NCI-H2029 treated with DMSO at 0.1 percent for 48 hours (cell line): ENCODE data around the gene C1QB.
A peak's percentile ranks its signal among the peaks of the same experiment; 100 is the strongest.

Source experiments
- DNase-seq: peaks from one replicate; lab custom pipeline; 2025; lab: John Stamatoyannopoulos, UW

Gene C1QB

DNA sequence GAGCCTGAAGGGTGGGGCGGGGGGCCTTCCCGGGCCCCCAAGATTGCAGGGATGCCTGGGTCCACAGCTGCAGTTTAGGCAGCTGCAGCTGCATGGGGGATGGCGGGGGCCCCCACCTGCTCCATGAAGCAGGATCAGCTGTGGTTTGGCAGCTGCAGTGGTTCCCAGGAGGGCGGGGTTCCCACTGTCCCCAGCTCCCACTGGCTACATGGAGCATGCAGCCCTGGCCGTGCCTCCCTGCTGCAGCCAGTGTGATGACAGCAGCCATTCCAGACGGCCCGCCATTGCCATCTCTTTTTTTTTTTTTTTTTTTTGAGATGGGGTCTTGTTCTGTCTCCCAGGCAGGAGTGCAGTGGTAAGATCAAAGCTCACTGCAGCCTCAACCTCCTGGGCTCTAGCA, 17.6 kb upstream of the C1QB start:
- DNase-seq, result no peak

DNA sequence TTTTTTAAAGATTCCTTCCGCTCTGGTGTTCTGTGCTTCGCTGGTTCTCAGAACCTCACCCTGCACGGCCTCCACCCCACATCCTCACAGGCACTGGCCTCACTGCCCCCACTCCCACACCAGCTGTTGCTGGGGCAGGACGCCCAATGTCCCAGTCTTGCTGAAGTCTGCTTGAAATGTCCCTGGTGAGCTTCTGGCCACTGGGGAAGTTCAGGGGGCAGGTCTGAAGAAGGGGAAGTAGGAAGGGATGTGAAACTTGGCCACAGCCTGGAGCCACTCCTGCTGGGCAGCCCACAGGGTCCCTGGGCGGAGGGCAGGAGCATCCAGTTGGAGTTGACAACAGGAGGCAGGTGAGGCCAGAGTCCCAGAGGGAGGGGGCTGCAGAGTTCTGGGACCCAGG, 16.7 kb upstream of the C1QB start, which contains the start of gene C1QA:
Gene C1QA (plus strand): TSS at position 276 of the 400 bp plus-strand sequence. CDS start 989 bp downstream, outside the sequence.
- no peak for DNase-seq

DNA sequence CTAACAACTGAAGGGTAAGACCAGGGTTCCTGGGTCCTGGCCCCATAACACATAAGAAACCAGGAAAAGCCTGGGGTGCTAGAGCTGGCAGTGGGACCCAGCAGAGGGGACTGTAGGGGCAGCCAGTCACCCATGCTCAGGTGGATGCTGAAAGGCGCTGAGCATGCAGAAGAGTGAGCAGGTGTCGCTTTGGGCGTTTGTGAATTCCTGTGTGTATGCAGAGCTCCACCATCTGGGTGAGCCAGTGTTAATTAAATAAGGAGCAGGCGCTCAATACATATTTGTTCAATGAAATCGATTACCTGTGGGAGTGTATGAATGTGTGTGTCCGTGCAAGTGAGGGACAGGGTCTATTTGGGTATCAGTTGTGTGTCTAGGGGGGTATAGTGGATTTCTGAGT, 16.1 kb upstream of the C1QB start:
- no peak for DNase-seq

DNA sequence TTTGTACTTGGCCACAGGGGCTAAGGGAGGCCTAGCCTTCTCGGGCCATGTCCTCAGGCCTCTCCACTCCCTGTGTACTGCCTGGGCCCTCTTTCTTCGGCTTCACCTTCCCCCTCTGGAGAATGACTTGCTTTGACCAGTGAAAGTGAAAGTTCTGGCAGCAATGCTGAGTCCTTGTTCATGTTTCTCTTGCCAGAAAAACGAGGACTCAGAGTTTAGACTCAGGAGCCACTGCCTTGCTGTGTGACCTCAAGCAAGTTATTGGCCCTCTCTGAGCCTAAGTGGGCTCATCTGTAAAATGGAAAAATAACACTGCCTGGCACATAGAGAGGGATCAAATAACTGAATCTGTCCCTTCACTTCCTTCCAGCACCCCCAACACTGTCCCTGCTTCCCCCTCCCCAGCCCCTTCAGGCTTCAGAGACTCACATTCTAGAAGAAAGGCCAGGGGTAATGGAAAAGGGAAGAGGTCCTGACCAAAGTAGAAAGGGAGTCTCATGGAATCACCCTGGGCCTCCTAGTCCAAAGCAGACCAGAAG, 15.1 kb upstream of the C1QB start:
- DNase-seq, result no peak

DNA sequence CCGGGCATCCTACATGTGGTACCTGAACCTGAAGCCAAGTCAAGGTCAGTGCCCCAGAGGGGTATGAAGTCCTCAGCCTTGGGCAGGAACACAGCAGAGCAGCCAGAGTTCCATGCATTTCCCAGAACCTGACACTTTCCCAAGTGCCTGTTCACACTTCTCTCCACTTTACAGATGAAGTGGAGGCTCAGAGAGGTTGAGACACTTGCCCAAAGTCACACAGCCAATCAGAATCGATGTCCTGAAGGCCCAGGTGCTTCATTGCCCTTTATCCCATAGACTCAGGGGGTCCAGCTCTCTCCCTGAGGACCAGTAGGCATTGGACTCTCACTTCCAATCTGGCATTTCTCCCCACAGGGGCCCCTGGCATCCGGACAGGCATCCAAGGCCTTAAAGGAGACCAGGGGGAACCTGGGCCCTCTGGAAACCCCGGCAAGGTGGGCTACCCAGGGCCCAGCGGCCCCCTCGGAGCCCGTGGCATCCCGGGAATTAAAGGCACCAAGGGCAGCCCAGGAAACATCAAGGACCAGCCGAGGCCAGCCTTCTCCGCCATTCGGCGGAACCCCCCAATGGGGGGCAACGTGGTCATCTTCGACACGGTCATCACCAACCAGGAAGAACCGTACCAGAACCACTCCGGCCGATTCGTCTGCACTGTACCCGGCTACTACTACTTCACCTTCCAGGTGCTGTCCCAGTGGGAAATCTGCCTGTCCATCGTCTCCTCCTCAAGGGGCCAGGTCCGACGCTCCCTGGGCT, 14.4 kb upstream of the C1QB start:
- DNase-seq, result no peak

DNA sequence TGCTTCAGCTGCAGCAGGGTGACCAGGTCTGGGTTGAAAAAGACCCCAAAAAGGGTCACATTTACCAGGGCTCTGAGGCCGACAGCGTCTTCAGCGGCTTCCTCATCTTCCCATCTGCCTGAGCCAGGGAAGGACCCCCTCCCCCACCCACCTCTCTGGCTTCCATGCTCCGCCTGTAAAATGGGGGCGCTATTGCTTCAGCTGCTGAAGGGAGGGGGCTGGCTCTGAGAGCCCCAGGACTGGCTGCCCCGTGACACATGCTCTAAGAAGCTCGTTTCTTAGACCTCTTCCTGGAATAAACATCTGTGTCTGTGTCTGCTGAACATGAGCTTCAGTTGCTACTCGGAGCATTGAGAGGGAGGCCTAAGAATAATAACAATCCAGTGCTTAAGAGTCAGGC, 13.8 kb upstream of the C1QB start:
- no peak for DNase-seq

DNA sequence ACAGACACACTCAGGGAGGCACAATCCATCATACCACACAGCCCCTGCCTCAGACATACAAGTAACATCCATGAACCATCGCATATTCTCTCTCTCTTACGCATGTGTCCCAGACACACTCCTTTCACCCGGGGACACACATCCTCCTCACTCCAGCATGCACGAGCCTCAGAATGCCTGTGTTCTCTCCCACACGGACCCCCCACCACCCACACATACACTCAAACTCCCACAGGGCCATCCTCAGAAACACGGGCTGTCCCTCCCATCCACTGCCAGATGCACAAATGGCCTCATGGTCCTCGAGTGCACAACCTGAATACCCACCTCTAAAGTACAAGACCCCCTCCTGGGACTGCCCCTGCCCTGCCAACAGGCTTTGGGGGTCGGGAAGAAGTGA, 11.8 kb upstream of the C1QB start:
- no peak for DNase-seq

DNA sequence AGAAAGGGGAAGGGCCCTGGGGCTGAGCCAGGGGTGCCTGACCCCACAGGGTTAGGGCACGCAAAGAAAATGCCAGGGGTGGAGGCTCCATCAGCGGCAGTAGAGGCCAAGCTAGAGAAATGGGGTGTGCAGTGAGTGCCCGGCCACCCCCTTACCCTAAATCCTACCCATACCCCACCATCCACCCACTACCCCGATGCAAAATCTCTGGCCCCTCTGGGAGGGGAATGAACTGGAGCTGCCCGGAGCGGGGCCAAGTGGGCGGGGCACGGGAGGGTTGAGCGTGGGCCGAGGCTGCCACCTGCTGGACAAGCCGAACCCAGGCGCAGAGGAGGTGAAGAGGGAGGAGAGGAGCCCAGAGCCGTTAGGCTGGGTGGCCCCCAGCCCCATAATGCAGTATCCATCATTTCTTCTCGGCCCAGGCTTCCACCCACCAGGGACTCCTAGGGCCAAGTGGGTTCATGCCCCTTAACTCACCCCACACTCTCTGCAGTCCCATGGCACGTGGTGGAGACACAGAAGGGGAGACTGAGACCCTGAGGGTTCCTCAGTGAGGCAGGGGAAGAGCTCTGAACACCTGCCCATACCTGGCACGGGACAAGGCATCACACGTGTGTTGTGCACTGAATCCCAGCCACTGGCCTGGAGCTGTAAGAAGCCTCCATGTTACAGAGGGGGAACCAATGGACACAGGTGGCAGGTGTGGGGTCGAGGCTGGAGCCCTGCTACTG, 11.0 kb upstream of the C1QB start:
- DNase-seq, result peak; percentile 15

DNA sequence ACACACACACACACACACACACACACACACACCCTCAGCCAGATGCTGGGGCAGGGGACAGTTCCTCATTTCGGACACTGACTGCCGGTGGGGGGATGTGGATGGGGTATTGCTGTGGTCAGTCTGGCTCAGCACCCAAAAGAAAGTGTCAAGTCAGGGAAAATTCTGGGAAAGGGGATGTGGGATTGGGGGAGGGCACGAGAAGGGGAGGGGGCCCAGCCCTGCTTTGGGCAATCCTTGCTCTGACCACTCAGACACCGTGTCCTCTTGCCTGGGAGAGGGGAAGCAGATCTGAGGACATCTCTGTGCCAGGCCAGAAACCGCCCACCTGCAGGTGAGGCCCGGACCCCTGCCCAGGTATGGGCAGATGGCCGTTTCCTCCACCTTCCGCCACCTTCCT, 9.7 kb upstream of the C1QB start, which contains the start of gene C1QC:
Gene C1QC (plus strand): TSS at position 253 of the 400 bp plus-strand sequence. CDS start 391 bp downstream, outside the sequence.
- DNase-seq, result no peak

DNA sequence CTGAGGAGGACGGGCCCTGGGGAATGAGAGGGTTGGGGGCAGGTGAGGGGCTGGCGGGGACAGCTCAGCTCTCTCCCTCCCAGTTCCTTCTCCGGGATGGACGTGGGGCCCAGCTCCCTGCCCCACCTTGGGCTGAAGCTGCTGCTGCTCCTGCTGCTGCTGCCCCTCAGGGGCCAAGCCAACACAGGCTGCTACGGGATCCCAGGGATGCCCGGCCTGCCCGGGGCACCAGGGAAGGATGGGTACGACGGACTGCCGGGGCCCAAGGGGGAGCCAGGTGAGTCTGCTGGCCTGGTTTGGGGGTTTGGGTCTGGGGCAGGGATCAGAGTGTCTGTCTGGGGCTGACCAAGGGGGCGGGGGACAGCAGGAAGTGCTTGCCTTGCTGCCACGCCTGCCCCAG, 9.1 kb upstream of the C1QB start:
- no peak for DNase-seq

DNA sequence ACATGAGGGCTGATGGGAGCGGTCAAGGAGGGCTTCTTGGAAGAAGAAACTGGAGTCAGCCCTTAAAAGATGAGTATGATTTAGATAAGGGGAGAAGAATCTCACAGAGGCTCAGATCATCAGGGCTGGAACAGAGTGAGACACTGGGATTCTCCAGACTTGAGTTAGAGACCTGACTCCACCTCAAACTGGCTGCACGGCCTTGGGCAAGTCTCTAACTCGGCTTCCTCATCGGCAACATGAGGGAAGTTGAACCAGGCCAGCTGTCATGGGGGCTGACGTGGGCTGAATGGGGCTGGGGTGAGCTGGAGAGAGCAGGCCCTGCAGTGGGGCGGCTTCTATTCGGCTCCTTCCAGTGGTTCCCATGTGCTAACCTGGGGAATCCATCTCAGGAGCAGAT, 7.1 kb upstream of the C1QB start:
- no peak for DNase-seq

DNA sequence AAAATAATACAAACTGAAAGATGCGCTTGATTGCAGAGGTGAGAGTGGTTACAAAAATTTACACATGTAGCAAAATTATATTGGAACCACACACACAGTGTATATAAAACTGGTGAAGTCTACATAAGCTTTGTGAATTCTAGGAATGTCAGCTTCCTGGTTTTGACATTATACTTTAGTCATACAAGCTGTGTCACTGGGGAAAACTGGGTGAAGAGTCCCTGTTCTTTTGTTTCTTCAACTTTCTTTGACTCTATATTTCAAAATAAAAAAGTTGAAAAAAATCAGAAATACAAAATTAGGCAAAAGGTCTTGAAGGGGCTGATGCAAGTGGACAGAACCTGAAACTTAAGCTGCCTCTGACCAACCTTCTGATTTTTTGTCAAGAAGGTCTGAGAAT, 6.7 kb upstream of the C1QB start:
- DNase-seq, result no peak

DNA sequence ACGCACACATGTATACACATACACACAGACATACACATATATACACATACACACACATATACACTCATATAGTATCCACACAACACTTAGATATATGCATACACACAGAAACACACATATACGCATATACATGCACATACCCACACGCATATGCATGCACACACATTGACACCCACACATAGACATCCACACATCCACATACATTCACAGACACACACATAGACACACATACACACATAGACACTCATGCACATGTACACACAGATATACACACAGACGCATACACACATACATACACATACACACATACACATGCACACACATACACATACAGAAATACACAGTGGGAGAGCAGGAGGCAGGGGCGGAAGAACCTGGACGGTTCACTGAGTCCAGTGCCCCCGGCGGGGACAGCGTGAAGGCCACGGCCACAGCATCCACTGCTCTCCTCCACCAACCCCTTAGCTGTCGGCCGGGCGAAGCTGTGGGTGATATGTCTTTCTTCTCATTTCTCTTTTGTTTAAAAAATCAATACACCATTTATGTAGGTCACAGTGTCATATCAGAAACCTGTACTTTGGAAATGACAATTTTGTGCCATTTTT, 2.8 kb upstream of the C1QB start:
- no peak for DNase-seq

DNA sequence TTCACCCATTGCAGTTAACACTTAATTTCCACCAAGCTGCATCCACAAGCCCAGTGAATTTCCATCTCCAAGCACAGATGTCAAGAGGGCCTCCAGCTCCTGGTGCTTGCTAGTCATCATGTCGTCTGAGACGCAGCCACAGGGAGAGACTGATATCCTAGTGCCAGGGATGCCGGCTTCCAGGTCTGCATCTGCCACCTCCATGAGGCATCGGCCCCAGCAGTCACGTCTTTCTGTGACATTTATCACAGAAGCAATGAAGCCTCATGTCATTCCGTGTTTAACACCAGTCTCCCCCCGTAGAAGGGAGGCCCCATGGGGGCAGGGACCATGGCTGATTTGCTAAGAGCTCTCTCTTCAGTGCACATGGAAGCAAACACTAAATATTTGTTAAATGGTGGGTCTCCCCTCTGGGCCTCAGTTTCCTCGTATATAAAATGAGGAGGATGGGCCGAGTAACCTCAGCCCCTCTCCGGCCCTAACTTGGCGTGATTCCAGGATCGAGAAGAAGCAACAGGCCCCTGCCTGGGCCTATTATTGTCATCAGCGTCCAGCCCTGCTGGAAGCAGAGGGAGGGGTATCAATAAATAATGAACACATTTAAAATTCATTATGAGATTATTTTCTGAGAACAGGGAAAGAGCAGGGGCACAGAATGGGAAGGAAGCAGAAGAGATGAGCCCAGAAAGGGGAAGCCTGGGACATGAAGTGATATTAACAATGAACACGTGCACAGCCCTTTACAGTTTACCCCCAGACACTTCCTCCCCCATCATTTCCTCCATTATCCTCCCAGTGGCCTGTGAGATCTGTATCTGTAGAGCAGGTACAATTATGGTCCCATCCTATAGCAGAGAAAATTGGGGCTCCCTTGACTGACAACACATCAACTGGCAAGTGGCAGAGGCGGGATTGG, 837 bp upstream of the C1QB start:
- no peak for DNase-seq

DNA sequence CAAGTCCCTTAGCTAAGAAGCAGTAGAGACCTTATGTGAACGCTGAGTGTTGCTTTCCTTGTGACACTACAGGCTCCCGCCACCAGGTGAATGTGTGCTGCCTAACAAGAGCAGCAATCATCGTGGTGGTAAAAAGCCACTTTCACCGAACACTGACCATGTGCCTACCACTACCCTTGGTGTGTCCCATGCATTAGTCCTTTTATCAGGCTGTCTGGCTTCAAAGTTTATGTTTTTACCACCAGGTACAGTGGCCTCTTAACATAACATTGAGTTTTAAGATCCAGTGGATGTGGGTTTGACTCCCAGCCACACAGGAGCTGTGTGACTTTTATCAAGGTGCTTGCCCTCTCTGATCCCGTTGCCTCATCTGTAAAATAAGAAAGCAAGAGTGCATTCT, 1.7 kb downstream of the C1QB start:
- DNase-seq, result no peak

DNA sequence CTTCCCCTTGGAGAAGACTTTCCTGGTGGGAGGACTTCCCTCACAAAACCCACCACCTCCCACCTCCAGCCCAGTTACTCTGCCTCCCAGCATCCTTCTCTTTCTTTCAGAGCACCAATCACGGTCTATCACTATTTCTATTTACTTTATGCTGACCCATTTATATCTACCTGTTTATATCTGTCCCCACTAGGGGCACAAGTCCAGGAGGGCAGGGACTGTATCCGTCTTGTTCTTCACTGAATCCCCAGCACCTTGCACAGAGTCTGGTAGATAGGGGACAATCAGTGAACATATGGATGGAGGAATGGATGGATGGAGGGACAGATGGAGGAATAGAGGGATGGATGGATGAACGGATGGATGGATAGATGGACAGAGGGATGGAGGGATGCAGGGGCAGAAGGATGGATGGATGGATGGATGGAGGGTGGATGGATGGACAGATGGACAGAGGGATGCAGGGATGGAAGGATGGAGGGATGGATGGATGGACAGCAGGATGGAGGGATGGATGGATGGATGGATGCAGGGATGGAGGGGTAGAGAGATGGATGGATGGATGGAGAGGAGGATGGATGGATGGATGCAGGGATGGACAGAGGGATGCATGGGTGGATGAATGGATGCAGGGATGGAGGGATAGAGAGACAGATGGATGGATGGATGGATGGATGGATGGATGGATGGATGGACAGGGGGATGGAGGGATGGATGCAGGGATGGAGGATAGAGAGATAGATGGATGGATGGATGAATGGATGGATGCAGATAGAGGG, 5.5 kb downstream of the C1QB start:
- DNase-seq, result no peak

DNA sequence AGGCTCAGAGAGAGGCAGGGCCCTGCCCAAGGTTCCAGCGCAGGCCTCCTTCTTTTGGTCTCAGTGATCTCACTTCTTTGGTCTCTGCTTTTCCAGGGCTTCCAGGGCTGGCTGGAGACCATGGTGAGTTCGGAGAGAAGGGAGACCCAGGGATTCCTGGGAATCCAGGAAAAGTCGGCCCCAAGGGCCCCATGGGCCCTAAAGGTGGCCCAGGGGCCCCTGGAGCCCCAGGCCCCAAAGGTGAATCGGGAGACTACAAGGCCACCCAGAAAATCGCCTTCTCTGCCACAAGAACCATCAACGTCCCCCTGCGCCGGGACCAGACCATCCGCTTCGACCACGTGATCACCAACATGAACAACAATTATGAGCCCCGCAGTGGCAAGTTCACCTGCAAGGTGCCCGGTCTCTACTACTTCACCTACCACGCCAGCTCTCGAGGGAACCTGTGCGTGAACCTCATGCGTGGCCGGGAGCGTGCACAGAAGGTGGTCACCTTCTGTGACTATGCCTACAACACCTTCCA, 7.7 kb downstream of the C1QB start:
- DNase-seq, result no peak

DNA sequence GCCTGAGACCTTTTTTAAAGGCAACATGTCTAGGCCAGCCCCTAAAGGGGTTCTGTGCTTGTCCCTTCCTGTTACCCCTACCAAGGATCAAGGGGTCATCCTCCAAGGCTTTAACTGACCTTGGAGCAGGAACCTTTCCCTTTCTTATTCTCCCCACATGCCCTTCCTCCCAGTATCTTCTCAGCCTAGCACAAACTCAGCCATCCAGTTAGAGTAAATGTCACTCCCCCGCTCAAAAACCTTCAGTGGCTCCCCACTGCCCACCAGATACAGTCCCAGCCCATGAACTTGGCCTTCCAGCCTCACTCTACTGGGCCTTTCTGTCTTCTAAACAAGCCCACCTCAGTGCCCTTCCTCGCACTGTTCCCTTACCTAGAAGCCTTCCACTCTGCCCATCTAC, 8.8 kb downstream of the C1QB start:
- DNase-seq, result no peak

DNA sequence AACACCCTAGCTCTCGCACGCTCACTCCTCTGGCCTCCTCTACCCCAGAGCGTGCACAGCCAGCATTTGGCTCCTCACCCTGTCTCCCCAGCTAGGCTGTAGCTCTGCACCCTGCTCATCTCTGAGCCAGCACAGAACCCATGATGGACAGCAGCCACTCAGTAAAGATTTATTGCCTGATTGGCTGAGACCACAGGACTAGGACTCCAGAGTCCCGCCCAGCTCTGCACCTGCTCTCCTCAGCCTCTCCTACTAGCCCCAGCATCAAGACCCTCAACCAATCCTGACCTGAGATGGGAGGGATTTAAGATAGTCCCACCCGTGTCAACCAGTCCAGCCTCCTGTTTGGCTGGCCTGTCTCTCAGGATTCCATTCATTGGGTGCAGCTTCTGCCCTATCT, 9.3 kb downstream of the C1QB start:
- DNase-seq, result no peak

DNA sequence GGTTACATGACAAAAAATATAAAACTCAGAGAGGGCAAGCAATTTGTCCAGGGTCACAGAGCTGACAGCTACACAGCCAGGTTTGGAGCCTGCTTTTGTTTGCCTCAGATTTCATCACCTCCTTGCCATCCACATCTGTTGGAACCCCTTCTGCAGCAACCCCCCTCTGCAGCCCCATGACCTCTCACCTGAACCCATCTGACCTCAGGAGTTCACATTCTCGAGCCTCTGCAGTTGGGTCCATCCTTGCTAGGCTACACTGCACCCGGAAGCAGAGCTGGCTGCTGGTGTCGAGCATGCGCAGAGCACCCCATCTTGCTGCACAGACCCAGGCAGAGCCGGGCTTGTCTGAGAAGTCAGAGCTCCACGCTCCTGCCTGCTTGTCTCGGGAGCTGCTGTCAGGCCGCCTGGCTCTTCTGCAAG, 10.0 kb downstream of the C1QB start:
- DNase-seq, result no peak

DNA sequence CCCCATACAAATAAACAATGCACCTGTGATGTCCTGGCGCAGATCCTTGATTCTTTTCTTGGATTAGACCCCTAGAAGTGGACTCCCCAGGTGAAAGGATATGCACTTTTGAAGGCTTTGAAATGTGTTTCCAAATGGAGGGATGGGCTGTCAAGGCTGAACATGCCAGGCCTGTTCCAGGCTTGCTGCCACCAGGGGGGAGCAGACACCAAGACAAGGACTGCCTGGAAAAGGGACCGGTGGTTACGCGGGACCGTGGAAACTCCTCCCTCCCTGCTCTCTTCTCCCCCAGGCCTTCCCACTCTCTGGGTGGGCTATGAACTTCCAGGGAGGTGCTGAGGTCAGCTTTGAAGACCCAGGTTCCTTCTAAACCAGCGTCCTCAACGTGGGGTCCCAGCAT, 12.7 kb downstream of the C1QB start:
- no peak for DNase-seq
